ENCODE measurements around the gene ATRX. TPM values are rescaled to one million over a fixed set of nuclear protein-coding genes. Genes with fewer than 3 reads are reported as not detected.
"Not testable (repeated sequence)": the region's sequence is repeated elsewhere in the genome, so short reads cannot be mapped to it uniquely, and the experiment has no call there.

ATRX gene, protein sequence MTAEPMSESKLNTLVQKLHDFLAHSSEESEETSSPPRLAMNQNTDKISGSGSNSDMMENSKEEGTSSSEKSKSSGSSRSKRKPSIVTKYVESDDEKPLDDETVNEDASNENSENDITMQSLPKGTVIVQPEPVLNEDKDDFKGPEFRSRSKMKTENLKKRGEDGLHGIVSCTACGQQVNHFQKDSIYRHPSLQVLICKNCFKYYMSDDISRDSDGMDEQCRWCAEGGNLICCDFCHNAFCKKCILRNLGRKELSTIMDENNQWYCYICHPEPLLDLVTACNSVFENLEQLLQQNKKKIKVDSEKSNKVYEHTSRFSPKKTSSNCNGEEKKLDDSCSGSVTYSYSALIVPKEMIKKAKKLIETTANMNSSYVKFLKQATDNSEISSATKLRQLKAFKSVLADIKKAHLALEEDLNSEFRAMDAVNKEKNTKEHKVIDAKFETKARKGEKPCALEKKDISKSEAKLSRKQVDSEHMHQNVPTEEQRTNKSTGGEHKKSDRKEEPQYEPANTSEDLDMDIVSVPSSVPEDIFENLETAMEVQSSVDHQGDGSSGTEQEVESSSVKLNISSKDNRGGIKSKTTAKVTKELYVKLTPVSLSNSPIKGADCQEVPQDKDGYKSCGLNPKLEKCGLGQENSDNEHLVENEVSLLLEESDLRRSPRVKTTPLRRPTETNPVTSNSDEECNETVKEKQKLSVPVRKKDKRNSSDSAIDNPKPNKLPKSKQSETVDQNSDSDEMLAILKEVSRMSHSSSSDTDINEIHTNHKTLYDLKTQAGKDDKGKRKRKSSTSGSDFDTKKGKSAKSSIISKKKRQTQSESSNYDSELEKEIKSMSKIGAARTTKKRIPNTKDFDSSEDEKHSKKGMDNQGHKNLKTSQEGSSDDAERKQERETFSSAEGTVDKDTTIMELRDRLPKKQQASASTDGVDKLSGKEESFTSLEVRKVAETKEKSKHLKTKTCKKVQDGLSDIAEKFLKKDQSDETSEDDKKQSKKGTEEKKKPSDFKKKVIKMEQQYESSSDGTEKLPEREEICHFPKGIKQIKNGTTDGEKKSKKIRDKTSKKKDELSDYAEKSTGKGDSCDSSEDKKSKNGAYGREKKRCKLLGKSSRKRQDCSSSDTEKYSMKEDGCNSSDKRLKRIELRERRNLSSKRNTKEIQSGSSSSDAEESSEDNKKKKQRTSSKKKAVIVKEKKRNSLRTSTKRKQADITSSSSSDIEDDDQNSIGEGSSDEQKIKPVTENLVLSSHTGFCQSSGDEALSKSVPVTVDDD (N-terminal part only)
- total RNA-seq (10 to 100 TPM; 76.7 to 92.0 (median 84.5) TPM), polyA plus RNA-seq (18.3 TPM)
- long read RNA-seq, donor 1, transcript ATRX-213 (10 exons, 3,071 nt): major isoform, 13 of 199 reads
- long read RNA-seq, donor 1, partial matches to known transcripts: 134 of 199 reads
- long read RNA-seq, donor 1, other reads (novel, unspliced or antisense): 46 of 199 reads
- long read RNA-seq, donor 2, partial matches to known transcripts: 7 of 9 reads
- long read RNA-seq, donor 2, other reads (novel, unspliced or antisense): 1 of 9 reads
- long read RNA-seq, donor 3, transcript ATRX-213 (10 exons, 3,071 nt): major isoform, 20 of 321 reads
- long read RNA-seq, donor 3, partial matches to known transcripts: 204 of 321 reads
- long read RNA-seq, donor 3, other reads (novel, unspliced or antisense): 91 of 321 reads
- long read RNA-seq, donor 4, partial matches to known transcripts: 13 of 16 reads
- long read RNA-seq, donor 4, other reads (novel, unspliced or antisense): 3 of 16 reads

DNA sequence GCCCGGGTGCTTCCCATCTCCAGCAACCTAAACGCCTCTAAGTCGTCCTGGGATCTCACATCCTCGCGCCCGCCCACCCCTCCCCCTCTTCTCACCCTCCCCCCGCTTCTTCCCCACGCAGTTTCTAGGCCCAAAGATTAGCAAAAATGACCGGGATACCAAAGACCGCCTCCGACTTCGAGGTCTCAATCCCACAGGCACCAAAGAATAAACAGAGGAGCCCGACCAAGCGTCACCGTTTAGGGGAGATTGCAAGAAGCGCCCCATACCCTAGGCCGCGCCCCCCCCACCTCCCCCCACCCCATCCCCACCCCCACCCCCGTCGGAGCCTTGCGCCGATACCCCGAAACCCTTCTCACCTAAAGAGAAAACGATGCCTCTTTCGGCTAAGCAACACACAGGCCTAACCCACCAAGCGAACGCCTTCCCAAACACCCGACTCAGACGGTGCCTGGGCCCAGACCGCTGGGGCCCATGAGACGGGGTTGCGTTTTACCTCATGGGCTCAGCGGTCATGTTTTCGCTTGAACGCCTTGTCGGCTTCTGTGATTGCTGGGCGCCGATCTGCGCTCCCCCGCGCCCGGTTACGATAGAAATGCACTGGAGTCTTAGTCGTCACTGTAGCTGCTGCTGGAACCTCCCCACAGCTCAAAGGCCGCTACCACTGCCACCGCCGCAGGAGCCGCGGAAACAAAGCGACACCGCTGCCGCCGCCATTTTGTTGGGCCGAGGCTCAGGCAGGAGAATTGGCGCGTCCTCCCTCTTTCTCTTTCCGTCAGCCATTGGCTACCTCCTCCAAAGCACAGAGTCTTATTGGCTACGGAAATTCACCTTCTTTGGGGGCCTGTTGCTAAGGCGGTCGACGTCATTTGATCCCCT is at the start of gene ATRX:
TSS of gene ATRX (minus strand) at position 731 of the 879 bp plus-strand sequence. CDS start at position 516, 215 bp downstream.
- Histone ChIP-seq H3K27me3 (ENCODE audit: control insufficient read depth, insufficient read depth) (no peaks in the 10 kb centered on the region), H3K4me3 (ENCODE audit: low read length) (peak within 1 kb of the TSS; percentile 97), H3K4me1 (ENCODE audit: control insufficient read depth, insufficient read depth, low read length) (peaks cover 1% of the 10 kb centered on the region), H3K27ac (ENCODE audit: low read length) (peak within 1 kb of the TSS; percentile 100), H3K9me3 (ENCODE audit: control insufficient read depth, low read length) (no peaks in the 10 kb centered on the region)
- WGBS: 1% methylated on average over 61 of the region's 61 CpGs
- DNase-seq: peak; percentile 69 to 85 (median 83)
- peak; percentile 97 for ATAC-seq
- intact Hi-C loops (cut with DNase I): loop anchor here in 2 of 4 donors (10.0 kb wide), 2 partner anchors 89 to 109 kb away; partner anchors contain the start of genes COX7B (in 1 of the 2) and MAGT1 (in 1 of the 2)

DNA sequence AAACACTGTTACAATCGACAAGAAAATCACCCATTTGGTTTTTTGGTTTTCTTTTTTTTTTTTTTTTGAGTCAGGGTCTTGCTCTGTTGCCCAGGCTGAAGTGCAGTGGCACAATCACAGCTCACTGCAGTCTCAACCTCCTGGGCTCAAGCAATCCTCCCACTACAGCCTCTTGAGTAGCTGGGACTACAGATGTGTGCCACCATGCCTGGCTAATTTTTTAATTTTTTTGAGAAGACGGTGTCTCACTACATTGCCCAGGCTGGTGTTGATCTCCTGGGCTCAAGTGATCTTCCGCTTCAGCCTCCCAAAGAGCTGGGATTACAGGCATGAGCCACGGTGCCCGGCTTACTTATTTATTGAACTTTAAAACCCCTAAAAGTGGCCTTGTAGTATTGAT is 45.5 kb upstream of the ATRX start:
- H3K4me3 ChIP-seq (ENCODE audit: low read length); DNase-seq; intact Hi-C loops (cut with DNase I); H3K4me1 ChIP-seq (ENCODE audit: control insufficient read depth, insufficient read depth, low read length); H3K9me3 ChIP-seq (ENCODE audit: control insufficient read depth, low read length); ATAC-seq; H3K27me3 ChIP-seq (ENCODE audit: control insufficient read depth, insufficient read depth); H3K27ac ChIP-seq (ENCODE audit: low read length): not testable (repeated sequence)
- 99% methylated on average over 5 of the region's 5 CpGs for WGBS

DNA sequence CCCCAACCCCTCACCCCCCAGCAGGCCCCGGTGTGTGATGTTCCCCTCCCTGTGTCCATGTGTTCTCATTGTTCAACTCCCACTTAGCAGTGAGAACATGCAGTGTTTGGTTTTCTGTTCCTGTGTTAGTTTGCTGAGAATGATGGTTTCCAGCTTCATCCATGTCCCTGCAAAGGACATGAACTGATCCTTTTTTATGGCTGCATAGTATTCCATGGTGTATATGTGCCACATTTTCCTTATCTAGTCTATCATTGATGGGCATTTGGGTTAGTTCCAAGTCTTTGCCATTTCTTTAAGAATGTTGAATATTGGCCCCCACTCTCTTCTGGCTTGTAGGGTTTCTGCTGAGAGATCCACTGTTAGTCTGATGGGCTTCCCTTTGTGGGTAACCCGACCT is 36.0 kb upstream of the ATRX start:
- ATAC-seq; H3K27me3 ChIP-seq (ENCODE audit: control insufficient read depth, insufficient read depth): not testable (repeated sequence)
- 92% methylated on average over 2 of the region's 2 CpGs for WGBS

DNA sequence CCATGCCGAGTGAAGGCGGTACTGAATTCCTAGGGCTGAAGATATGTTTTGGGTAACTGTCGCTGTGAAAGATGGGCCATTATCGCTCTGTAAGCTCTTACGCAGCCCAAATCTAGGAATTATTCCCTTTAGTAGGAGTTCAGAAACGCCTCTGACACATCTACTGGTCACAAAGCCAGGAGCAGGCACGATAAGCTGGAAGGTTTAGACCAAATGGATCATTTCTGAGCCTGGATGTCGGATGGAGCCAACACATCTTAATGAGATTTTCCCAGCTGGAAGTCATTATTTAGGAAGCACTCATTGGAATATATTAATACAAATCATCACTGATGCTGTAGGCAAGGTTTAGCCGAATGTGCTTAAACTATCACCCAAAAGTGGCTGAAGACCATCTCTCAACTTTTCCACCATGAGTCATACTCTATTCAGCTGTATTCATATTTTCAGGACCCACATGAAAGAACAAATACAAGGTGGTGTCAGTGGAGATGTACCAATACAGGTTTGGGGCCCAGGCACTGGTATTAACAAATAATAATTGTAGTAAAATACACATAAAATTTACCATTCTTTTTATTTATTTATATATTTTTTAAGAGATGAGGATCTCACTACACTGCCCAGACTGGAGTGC is 34.2 kb upstream of the ATRX start:
- DNase-seq (no peak), ATAC-seq (no peak)
- Histone ChIP-seq H3K27ac (ENCODE audit: low read length) (no peak overlapping the region), H3K4me3 (ENCODE audit: low read length) (no peak overlapping the region), H3K4me1 (ENCODE audit: control insufficient read depth, insufficient read depth, low read length) (no peaks in the 10 kb centered on the region), H3K9me3 (ENCODE audit: control insufficient read depth, low read length) (no peaks in the 10 kb centered on the region), H3K27me3 (ENCODE audit: control insufficient read depth, insufficient read depth) (no peaks in the 10 kb centered on the region)
- intact Hi-C loops (cut with DNase I): no loop called here
- whole genome bisulfite sequencing: 63% methylated on average over 9 of the region's 9 CpGs

More for the DNA sequence above, 36.0 kb upstream of the ATRX start:
- H3K4me3 ChIP-seq (ENCODE audit: low read length); H3K27ac ChIP-seq (ENCODE audit: low read length); H3K9me3 ChIP-seq (ENCODE audit: control insufficient read depth, low read length); DNase-seq; H3K4me1 ChIP-seq (ENCODE audit: control insufficient read depth, insufficient read depth, low read length); intact Hi-C loops (cut with DNase I): not testable (repeated sequence)

DNA sequence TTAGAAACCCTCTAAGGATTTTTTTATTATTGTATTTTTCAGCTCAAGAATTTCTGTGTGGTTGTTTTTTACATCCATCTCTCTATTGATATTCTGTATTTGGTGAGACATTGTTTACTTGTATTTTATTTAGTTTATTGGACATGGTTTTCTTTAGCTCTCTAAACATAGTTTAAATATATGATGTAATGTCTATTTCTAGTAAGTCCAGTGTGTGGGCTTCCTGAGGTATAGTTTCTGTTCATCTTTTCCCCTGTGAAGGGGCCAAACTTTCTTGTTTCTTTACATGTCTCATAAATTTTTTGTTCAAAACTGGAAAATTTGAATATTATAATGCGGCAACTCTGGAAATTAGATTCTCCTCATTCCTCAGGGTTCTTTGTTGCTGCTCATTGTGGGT is 28.2 kb upstream of the ATRX start:
- intact Hi-C loops (cut with DNase I): no loop called here
- Histone ChIP-seq H3K4me3 (ENCODE audit: low read length) (no peak overlapping the region), H3K4me1 (ENCODE audit: control insufficient read depth, insufficient read depth, low read length) (no peaks in the 10 kb centered on the region), H3K9me3 (ENCODE audit: control insufficient read depth, low read length) (no peaks in the 10 kb centered on the region), H3K27me3 (ENCODE audit: control insufficient read depth, insufficient read depth) (no peaks in the 10 kb centered on the region), H3K27ac (ENCODE audit: low read length) (no peak overlapping the region)
- no peak for DNase-seq
- no peak for ATAC-seq
- 98% methylated on average over 1 of the region's 1 CpG for WGBS

GRCh38 chrX:77802201-77802600 is 16.2 kb upstream of the ATRX start:
- intact Hi-C loops (cut with DNase I): no loop called here
- H3K9me3 ChIP-seq (ENCODE audit: control insufficient read depth, low read length): no peaks in the 10 kb centered on the region
- no peak overlapping the region for H3K4me3 ChIP-seq (ENCODE audit: low read length)
- no peaks in the 10 kb centered on the region for H3K4me1 ChIP-seq (ENCODE audit: control insufficient read depth, insufficient read depth, low read length)
- H3K27me3 ChIP-seq (ENCODE audit: control insufficient read depth, insufficient read depth): no peaks in the 10 kb centered on the region
- ATAC-seq (no peak), DNase-seq (no peak)
- H3K27ac ChIP-seq (ENCODE audit: low read length): no peak overlapping the region
- WGBS: 63% methylated on average over 1 of the region's 1 CpG

GRCh38 chrX:77795124-77795523 is 9.1 kb upstream of the ATRX start:
- DNase-seq: no peak
- H3K4me1 ChIP-seq (ENCODE audit: control insufficient read depth, insufficient read depth, low read length): no peaks in the 10 kb centered on the region

GRCh38 chrX:77793946-77794345 is 7.9 kb upstream of the ATRX start:
- Histone ChIP-seq H3K27ac (ENCODE audit: low read length) (no peak overlapping the region), H3K27me3 (ENCODE audit: control insufficient read depth, insufficient read depth) (no peaks in the 10 kb centered on the region), H3K4me3 (ENCODE audit: low read length) (no peak overlapping the region), H3K9me3 (ENCODE audit: control insufficient read depth, low read length) (no peaks in the 10 kb centered on the region), H3K4me1 (ENCODE audit: control insufficient read depth, insufficient read depth, low read length) (no peaks in the 10 kb centered on the region)
- DNase-seq (no peak), ATAC-seq (no peak)
- intact Hi-C loops (cut with DNase I): no loop called here
- WGBS: 93% methylated on average over 6 of the region's 6 CpGs

More at GRCh38 chrX:77795124-77795523, 9.1 kb upstream of the ATRX start:
- ATAC-seq: no peak
- no peaks in the 10 kb centered on the region for H3K9me3 ChIP-seq (ENCODE audit: control insufficient read depth, low read length)
- H3K27ac ChIP-seq (ENCODE audit: low read length): no peak overlapping the region
- WGBS: 98% methylated on average over 1 of the region's 1 CpG
- intact Hi-C loops (cut with DNase I): no loop called here
- no peak overlapping the region for H3K4me3 ChIP-seq (ENCODE audit: low read length)
- no peaks in the 10 kb centered on the region for H3K27me3 ChIP-seq (ENCODE audit: control insufficient read depth, insufficient read depth)

GRCh38 chrX:77788050-77788449 is 2.0 kb upstream of the ATRX start:
- intact Hi-C loops (cut with DNase I): loop anchor here in 2 of 4 donors (10.0 kb wide), 2 partner anchors 87 to 107 kb away; partner anchors contain the start of genes COX7B (in 1 of the 2) and MAGT1 (in 1 of the 2)
- Histone ChIP-seq H3K27ac (ENCODE audit: low read length) (no peak overlapping the region), H3K9me3 (ENCODE audit: control insufficient read depth, low read length) (no peaks in the 10 kb centered on the region), H3K4me1 (ENCODE audit: control insufficient read depth, insufficient read depth, low read length) (no peaks in the 10 kb centered on the region), H3K27me3 (ENCODE audit: control insufficient read depth, insufficient read depth) (no peaks in the 10 kb centered on the region), H3K4me3 (ENCODE audit: low read length) (peak overlapping the region; percentile 35)
- peak; percentile 35 to 46 for ATAC-seq
- no peak for DNase-seq
- WGBS: 54% methylated on average over 2 of the region's 2 CpGs
